Hematopoietic multipotent progenitor cell treated with erythropoietin and hydrocortisone succinate and interleukin-3 and kit ligand, for 15 days (in vitro differentiated cells): ENCODE results near the gene ARHGEF16.

ENCODE experiments used
- DNase-seq: peaks from one replicate; pipeline ENCODE4 v3.0.0-alpha.2; 2015; ENCODE audit warnings: low spot score

The ARHGEF16 gene

DNA sequence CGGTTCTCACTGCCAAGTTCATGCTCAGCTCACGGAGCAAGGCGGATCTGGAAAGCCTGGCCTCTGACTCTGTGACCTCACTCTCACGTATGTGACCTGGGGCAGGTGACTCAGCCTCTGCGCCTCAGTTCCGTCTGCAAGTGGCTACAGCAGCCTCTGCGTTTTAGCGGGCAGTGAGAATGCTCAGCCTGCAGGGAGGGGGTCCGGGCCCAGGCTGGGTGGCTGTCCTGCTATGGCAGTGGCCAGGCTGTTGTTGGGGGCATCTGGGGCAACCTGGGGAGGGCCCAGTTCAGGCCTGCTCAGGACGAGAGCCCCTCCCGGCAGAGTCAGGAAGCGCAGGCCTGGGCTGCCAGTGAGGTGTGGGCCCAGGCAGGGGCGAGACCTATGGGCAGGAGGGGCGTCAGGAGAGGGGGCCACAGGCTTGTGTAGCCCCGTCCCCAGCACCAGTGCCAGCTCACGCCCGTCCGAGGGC lies 27.9 kb downstream of the ARHGEF16 start:
- DNase-seq = no peak

DNA sequence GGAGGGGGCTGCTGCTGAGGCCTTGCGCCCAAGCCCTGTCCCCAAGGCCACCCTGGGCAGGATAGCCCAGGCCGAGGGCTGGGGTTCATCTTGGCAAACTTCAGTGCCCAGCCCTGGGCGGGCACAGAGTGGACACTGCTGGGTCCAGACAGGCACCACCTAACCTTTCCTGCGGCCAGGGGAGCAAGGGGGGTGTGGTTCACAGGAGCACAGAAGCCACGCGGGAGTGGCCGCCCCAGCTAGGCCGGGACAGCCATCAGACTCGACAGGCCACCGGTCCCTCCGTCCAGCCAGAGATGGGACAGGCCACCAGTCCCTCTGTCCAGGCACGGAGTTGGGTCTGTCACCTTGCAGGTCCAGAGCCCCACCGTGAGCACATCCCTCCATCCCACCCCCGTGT lies 28.9 kb downstream of the ARHGEF16 start:
- no peak for DNase-seq

DNA sequence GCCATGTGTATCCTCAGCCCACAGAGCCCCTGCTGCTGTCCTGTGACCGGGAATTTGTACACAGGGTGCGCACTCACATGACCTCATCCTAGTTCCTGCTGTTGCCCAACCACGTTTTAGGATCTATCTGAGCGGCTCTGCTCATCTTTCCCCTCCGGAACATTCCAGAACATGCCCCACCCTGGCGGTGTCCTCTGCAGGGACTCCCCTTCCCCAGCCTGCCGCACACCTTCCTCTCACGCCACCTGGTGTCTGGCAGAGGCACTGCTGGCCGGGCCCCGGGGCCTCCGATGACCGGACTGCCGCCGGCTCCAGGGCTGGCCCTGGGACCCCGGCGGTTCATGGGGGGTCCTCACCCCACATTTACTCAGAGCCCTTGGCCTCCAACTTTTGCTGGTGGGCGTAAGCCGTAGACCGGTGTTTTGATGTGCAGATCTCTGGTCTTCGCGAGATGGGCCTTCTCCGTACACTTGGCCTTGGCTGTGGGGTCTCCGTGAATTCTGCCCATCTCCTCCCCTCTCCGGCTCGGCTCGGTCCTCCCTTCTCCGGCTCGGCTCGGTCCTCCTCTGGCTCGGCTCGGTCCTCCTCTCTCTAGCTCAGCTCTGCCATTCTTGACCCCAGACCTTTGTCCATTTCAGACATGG lies 29.5 kb downstream of the ARHGEF16 start:
- DNase-seq = peak; percentile 5

DNA sequence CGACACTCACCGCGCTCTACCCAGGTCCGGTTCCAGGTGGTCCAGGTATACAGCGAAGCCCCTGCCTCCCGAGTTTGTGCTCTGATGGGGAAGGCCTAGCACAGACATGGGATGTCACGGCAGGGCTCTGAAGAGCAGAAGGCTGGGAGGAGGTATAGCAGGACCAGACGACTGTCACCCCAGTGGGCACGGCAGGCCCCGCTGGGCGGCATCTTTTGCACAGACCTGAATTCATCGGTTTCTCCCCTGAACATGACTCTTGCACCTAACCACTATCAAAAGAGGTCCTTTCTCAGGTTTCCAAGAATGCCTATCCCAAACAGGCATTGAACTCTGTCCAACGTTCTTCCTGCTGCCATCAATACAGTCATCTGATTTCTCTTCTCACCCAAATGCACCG lies 30.6 kb downstream of the ARHGEF16 start:
- DNase-seq = no peak

DNA sequence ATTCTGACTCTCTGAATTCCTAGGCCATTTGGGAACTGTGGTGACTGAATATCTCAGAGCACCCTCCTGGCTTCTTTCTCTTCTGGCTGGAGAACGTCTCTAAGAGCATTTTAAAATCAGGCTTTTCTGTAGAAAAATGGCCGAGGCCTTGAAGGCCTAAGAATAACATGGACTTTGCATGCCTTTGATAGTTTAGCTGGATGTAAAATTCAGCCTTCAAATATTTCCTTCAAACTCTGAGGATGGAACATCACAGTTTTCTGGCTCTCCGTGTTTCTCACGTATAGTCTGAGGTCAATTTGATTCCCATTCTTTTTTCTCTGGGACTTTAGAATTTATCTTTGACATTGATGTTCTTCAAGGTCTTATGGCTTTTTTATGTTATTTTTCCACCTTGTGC lies 34.0 kb downstream of the ARHGEF16 start:
- no peak for DNase-seq

DNA sequence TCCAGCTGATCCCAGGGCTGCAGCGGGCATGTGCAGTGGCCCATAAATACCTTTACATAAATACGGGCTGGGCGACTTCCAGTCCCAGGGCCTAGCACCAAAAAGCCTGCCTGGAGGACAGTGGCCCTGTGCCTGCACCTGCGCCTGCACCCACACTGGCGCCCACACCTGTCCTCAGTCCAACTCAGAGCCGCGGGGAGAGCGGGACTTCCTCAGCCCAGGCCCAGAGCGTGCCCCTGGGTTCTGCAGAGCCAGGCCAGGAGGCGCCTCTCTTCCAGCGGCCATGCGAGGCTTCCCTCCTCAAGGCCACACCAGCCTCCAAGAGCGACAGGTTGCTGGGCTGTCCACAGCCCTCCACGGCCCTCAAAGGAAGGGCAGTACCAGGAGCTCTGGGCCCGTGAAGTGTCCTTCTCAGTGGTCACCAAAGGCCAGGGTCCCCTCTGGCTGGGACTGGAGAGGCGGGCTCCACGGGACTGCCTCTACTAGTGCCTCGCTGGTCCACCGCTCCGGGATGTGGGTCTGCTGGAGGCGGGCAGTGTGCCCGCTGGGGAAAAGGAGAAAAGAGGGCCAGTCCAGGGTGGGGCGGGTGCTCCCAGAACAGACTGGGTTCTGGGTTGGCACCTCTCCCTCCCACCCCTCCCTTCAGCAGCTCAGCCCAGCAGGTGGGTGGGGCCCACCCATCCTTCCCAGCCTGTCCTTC lies 35.7 kb downstream of the ARHGEF16 start:
- DNase-seq = no peak

DNA sequence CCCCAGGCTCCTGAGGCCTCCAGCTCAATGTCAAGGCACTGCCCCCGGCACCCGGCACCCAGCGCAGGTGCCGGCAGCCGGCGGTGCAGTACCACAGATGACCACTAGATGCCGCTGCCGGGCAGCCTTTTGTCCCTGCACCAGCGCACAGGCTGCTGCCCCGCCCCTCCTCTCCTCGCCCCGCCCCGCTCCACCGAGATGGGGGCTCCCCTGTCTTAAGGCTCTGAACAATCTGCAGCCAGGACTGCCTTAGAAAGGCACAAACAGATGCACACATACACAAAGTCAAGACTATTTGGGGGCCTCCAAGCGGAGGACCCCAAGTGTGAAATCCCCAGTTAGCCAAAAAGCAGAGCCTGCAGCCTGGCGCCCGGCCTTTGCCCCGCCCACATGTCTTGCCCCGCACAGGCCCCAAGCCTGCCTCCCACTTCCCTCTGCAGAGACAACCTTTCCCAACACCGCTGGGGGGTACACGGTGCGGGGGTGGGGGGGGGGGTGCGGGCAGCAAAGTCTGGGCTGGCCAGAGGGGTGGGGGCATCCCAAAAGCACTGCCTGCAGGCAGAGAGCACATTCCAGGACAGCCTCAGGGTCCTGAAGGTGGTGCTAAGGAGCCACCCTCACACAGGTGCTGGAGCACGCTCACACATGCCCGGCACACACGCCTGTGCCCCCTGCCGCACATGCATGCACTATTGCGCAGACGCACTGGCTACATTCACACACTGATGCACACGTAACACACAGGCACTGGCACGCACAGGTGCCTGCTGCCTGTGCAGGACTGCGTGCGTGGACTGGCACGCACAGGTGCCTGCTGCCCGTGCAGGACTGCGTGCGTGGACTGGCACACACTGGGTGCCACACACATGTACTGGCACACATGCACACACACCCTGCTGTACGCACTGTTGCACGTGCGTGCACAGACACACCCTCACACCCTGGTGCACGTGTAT lies 37.1 kb downstream of the ARHGEF16 start:
- peak; percentile 71 for DNase-seq

DNA sequence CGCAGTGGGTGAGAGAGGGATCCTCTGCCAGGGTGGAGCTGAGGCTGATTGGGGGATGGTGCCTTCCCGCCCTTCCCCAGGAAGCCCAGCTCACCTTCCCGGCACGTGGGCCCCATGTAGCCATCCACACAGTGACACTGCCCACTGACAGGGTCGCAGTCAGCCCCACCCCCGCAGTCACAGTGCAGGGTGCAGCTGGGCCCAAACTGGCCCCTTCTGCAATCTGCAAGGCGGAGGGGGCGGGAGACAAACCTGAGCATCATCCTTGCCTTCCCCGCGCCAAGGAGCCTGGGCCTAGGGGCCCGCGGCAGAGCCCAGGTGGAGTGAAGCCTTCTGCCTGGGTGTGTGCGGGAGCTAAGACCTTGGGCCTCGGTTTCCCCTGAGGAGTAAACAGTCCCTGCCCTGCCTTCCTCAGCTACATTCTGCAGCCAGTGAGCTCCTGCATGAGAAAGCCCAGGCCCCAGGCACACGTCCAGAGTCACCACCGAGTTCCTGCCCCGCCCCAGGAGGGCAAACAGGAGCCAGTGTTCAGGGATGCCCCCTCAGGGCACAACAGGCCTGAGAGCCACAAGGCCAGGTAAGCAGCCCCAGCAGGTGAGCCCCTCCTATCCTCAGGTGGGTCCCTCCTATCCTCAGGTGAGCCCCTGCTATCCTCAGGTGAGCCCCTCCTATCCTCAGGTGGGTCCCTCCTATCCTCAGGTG lies 38.2 kb downstream of the ARHGEF16 start:
- DNase-seq = no peak

DNA sequence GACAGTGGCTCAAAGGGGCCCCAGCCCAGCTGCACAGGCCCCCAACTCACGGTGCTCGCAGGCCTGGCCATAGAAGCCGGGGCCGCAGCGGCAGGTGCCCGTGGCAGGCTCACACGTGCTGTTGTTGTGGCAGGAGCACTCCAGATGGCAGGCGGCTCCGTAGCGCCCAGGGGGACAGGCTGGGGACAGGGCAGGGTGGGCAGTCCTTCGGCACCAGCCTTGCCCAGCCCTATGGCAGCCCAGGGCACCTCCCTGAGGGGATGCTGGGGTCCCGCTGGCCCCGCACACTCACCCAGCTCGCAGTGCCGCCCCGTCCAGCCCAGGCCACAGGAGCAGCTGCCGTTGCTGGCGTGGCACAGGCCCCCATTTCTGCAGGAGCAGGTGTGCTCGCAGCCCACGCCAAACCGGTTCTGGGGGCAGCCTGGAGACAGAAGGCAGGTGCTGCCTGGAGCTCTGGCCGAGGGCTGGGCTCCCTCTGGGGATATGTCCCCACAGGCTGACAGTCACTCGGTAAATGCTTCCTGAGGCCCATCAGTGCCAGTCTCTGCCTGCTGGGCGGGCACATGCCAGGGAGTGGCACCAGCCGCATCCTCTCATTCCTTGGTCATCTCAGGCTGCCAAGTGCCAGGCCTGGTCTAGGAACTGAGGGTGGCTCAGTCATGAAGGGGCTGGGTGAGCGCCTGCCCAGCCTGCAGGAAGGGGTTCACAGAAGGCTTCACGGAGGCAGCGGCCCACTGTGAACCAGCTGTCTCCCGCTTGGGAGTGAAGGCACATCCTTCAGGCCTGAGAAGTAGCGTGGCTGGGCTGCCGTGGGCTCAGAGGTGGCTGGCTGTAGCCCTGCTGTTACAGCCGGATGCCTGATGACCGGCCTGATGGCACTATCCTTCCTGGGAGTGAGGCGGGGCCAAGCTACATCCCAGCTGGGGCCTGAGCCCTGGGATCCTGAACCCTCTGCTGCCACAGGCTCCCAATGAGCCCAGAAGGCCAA lies 40.1 kb downstream of the ARHGEF16 start:
- no peak for DNase-seq

DNA sequence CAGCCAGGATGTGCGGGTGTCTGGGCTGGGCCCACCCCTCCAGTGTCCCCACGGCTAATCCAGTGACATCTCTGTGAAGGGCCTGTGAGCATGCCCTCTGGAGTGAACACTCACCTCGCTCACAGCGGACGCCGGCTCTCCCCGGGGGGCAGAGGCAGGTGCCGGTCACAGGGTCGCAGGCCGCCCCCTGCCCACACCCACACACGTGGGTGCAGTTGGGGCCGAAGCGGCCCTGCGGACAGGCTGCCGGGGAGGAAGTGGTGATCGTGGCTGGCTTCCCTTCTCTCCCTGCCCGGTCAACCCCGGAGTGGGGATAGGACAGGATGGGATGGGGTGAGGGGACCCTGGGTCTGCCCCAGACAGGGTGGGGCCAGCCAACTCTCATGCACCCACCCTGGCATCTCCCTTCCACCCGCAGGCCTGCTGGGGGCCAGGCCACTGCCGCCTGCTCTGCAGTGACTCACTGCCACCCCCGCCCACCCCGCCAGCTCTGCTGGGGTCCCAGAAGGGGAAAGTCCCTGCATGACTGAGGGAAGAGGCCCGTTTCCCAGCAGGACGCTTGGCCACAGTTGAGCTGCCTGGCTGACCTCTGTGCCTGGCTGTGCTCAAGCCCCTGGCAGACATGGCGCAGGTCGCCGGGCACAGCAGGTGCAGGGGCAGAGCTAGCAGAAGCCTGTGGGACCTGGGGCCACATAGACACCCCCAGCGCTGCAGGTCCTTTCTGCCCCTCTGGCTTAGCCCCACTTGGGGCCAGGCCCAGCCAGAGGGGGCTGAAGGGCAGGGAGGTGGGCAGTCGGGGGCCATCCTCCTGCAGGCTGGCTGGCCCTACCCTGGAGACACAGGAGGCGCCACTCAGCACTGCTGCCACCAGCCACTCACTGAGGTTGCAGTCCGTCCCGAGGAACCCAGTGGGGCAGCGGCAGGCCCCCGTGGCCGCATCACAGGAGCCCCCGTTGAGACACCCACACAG lies 41.6 kb downstream of the ARHGEF16 start:
- no peak for DNase-seq

DNA sequence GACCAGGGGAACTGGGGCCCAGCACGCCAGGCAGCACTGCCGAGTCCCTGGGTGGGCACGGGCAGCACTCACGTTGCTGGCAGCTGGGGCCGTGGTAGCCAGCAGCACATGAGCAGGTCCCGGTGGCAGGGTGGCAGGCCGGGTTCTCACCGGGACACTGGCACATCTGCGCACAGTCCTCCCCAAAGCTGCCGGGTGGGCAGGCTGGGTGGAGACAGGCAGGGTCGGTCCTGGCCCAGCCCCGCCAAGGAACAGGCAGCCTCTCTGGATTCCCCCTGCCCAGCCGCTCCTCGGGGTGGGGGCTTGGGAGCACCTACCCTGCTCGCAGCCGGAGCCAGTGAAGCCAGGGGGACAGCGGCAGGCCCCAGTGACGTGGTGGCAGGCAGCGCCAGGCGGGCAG lies 42.5 kb downstream of the ARHGEF16 start:
- no peak for DNase-seq

DNA sequence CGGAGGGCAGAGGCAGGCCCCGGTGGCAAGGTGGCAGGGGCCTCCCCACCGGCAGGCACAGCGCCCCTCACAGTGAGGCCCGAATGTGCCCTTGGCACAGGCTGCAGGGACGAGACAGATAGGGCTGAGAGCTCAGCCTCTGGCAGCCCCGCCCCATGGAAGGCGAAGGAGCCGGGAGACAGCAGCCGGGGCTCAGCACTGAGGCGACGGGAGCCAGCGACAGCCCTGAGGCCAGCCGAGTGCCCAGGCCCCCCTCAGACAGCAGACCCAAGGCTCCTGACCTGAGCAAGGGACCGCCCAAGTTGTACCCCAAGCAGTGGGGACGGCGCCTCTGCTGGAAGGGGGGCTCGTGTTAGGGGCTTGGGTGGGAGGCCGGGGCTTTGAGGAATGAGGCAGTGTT lies 43.1 kb downstream of the ARHGEF16 start:
- DNase-seq = no peak

DNA sequence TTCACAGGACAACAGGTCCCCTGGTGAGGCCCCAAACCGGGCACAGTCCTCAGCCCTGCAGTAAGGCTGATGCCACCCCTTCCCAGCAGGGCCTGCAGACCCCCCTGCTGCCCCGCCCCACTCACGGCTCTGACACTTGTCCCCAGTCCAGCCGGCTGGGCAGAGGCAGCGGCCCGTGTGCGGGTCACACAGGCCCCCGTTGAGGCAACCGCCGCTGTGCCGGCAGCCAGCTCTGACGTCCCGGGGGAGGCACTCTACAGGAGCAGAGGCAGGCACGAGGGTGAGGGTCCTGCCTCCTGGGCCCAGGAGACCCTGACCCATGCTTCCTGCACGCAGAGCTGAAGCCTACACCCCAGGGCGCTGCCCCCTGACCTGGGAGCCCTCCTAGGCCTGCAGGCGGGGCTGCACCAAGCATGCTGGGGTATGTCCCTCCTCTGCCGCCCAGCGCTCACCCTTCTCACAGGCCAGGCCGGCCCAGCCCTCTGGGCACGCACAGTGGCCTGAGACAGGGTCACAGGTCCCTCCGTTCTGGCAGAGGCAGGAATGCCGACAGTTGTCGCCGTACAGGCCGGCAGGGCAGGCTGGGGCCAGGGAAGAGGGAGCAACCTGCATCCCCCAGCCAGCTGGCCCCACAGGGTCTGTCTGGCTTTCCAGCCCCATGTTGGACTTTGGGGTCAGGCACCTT lies 43.9 kb downstream of the ARHGEF16 start:
- no peak for DNase-seq

DNA sequence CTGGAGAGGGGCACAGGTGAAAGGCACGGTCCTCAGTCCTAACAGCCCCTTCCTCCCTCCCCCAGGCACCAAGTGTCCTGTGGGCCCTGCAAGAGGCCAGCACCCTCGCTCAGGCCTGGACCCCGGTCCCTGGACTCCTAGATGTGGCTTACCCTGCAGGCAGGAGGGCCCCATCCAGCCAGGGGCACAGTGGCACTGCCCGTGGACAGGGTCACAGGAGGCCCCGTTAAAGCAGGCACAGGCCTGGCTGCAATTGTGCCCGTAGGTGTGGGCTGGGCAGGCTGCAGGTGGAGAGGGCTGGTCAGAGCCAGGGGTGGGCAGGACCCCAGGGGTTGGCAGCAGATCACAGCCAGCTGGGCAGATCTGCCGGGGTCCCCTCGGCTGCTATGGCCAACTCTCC lies 44.5 kb downstream of the ARHGEF16 start:
- DNase-seq = no peak

DNA sequence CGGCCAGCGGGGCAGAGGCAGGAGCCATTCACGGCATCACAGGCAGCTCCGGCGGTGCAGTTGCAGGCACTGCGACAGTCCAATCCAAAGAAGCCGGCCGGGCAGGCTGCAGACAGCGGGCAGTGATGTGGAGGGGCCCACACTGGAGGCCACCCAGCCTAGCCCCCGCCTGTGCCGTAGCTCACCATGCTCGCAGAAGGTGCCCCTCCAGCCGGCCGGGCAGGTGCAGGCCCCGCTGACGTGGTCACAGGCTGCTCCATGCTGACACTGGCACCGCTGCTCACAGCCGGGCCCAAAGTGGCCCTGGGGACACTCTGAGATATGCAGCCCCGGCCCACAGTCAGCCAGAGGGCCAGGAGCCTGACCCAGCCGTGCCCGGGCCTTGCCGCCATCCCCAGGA lies 45.1 kb downstream of the ARHGEF16 start:
- no peak for DNase-seq

DNA sequence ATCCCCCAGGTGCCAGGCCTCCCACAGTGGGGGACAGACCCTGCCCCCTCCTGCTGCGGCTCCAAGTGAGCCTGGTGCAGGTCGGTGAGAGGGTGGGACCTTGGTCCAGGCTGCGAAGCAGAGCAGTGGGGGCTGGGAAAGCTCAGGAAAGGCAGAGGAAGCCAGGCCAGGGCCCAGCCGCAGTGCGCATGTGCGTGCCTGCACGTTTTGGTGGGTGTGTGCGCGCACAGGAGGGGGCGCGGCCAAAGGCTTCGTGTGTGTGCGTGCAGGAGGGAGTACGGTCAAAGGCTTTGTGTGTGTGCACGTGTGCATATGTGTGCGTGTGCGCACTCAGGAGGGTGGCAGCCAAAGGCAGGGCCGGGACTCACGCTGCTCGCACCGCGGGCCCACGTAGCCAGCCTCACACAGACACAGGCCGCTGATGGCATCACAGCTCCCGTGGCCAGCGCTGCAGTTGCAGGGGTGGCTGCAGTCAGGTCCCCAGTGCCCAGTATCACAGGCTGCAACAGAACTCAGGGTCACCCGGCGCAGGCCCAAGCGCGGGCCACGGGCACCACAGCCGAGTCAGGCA lies 45.9 kb downstream of the ARHGEF16 start:
- DNase-seq = no peak

DNA sequence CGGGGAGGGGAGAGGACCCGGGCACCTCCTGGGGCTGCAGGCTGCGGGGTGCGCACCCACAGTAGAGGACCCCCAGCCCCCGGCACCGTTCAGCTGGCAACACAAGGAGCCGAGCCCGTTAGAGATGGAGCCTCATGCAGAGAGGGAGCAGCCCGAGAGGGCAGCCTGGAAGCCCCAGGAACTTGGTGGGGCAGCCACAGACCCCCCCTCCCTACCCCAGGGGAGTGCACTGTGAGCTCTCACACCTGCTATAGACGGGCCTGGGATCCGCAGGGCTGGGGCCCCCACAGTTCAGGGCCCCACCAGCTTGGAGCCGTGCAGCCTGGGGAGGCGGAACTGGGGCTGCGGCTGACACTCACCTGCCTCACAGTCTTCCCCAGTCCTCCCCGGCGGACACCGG lies 47.0 kb downstream of the ARHGEF16 start:
- DNase-seq = no peak

DNA sequence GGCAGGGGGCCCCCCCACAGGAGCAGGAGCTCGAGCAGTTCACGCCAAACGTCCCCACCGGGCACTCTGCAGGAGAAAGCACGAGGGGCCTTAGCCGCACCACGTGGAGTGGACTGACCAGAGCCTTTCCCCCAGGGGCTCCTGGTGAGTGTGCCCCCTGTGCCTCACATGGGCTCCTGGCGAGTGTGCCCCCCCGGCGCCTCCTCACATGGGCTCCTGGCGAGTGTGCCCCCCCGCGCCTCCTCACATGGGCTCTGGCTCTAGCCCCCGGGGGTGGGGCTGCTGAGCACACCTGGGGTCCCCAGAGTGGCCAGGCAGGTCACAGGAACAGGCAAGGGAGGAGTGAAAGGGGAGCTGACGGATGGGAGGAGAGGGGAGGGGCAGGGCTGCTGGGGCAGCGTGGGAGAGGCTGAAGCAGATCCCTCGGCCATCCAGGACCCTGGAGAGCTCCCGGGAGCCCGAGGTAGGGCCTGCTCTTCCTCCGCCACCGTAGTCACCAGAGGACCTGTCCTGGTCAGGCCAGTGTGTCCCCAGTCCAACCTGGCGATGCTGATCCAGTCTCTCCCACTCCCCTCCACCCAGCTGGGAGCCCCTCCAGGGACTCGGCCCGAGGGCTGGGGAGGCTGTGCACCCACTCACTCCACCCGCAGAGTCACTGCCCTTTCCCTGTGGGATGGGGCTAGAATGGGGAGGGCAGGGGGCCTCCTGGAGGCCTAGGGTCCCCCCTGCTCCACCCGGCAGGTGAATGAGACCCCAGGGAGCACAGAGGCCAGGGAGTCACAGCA lies 47.6 kb downstream of the ARHGEF16 start:
- DNase-seq = peak; percentile 6
